PFSK-1 (cell line): ENCODE results near the gene EDEM1.

ENCODE experiments used
- FOXP2 ChIP-seq: optimal IDR thresholded peaks from 2 replicates; pipeline ENCODE3; 2011; ENCODE audit warnings: borderline replicate concordance, control low read depth, inconsistent platforms; ENCODE audit not compliant: insufficient read depth; ENCODE audit errors: extremely low read length, extremely low read depth
- POLR2AphosphoS5 ChIP-seq: IDR thresholded peaks from 2 replicates; pipeline ENCODE4 v1.6.1; 2012; ENCODE audit warnings: low read depth, mild to moderate bottlenecking, control low read depth, low read length, moderate library complexity
- TAF1 ChIP-seq: IDR thresholded peaks from 2 replicates; pipeline ENCODE4 v1.6.1; 2012; ENCODE audit warnings: low read length, control low read depth, borderline replicate concordance; ENCODE audit not compliant: insufficient read depth
- TF ChIP-seq, protein P1 (sequence below), 2 experiments: IDR thresholded peaks; 2 replicates each; pipeline versions ENCODE4 v1.6.1 to v1.8.0; 2011 to 2012; ENCODE audit warnings: low read depth in 2 of 2, low read length in 2 of 2, control low read depth in 1 of 2, inconsistent platforms in 1 of 2, mild to moderate bottlenecking in 1 of 2, moderate library complexity in 1 of 2; ENCODE audit not compliant: insufficient read depth in 1 of 2

DNA sequence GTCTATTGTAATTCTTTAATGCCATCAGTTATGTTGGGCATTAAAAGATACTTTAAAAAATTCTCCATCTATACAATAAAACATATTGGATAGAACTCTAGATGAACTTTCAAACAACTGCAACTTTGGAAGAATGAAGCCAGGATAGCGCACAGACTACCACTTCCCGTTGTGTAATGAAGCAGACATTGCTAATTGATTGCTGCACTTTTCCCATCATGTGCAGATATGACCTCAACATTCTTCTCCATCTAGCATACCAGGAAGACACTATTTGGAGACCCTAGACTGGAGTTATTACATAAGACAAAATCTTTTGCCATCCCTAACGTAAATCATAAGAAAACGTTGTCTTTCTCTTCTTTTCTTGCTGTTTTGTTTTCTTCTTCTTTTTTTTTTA lies 75.0 kb downstream of the EDEM1 start:
- TF ChIP-seq, protein P1, sequence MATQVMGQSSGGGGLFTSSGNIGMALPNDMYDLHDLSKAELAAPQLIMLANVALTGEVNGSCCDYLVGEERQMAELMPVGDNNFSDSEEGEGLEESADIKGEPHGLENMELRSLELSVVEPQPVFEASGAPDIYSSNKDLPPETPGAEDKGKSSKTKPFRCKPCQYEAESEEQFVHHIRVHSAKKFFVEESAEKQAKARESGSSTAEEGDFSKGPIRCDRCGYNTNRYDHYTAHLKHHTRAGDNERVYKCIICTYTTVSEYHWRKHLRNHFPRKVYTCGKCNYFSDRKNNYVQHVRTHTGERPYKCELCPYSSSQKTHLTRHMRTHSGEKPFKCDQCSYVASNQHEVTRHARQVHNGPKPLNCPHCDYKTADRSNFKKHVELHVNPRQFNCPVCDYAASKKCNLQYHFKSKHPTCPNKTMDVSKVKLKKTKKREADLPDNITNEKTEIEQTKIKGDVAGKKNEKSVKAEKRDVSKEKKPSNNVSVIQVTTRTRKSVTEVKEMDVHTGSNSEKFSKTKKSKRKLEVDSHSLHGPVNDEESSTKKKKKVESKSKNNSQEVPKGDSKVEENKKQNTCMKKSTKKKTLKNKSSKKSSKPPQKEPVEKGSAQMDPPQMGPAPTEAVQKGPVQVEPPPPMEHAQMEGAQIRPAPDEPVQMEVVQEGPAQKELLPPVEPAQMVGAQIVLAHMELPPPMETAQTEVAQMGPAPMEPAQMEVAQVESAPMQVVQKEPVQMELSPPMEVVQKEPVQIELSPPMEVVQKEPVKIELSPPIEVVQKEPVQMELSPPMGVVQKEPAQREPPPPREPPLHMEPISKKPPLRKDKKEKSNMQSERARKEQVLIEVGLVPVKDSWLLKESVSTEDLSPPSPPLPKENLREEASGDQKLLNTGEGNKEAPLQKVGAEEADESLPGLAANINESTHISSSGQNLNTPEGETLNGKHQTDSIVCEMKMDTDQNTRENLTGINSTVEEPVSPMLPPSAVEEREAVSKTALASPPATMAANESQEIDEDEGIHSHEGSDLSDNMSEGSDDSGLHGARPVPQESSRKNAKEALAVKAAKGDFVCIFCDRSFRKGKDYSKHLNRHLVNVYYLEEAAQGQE (IDR thresholded peaks at IDR 0.05; ENCODE audit: insufficient read depth in 1 of 2, low read depth in 2 of 2, low read length in 2 of 2), result no peak
- TF ChIP-seq FOXP2 (no peak), POLR2AphosphoS5 (no peak), TAF1 (no peak)
